ENCODE data around the gene PRR30.

Gene PRR30

GRCh38 chr2:27128668-27129571 is 10.3 kb downstream of the PRR30 start:
- Histone ChIP-seq H2AFZ (ENCODE audit: low read length) (no peak overlapping the region), H3K27me3 (ENCODE audit: insufficient read depth, low read length) (no peaks in the 10 kb centered on the region), H4K20me1 (ENCODE audit: insufficient read depth, low read length) (no peaks in the 10 kb centered on the region), H3K9me2 (ENCODE audit: low read depth, low read length) (no peaks in the 10 kb centered on the region), H3F3A (ENCODE audit: insufficient read depth, low read length) (no peaks in the 10 kb centered on the region), H3K9me3 (ENCODE audit: low read length) (no peaks in the 10 kb centered on the region), H3K79me2 (ENCODE audit: insufficient read depth, low read length) (no peaks in the 10 kb centered on the region), H3K4me2 (ENCODE audit: low read length) (no peak overlapping the region), H3K27ac (ENCODE audit: low read depth, low read length, poor library complexity, severe bottlenecking) (no peak overlapping the region), H3K4me3 (ENCODE audit: low read depth, low read length, poor library complexity, severe bottlenecking) (no peak overlapping the region), H3K9ac (ENCODE audit: low read length) (no peak overlapping the region), H3K36me3 (ENCODE audit: insufficient read depth, low read length) (peaks cover 34% of the 10 kb centered on the region), H3K4me1 (ENCODE audit: insufficient read depth, low read length, severe bottlenecking) (peaks cover 12% of the 10 kb centered on the region)
- no peak for TF ChIP-seq CTCF (IDR thresholded peaks at IDR 0.05; ENCODE audit: low read length)
- no peak for TF ChIP-seq EZH2 (IDR thresholded peaks at IDR 0.05; ENCODE audit: borderline replicate concordance, low read length)

- no peak overlapping the region for H3K9ac ChIP-seq (ENCODE audit: low read length)
- H4K20me1 ChIP-seq (ENCODE audit: insufficient read depth, low read length): no peaks in the 10 kb centered on the region
- H3K4me1 ChIP-seq (ENCODE audit: insufficient read depth, low read length, severe bottlenecking): peaks cover 12% of the 10 kb centered on the region
- H3K36me3 ChIP-seq (ENCODE audit: insufficient read depth, low read length): peaks cover 34% of the 10 kb centered on the region
- no peaks in the 10 kb centered on the region for H3K79me2 ChIP-seq (ENCODE audit: insufficient read depth, low read length)
- no peaks in the 10 kb centered on the region for H3K27me3 ChIP-seq (ENCODE audit: insufficient read depth, low read length)
- no peaks in the 10 kb centered on the region for H3K9me3 ChIP-seq (ENCODE audit: low read length)
- no peak overlapping the region for H2AFZ ChIP-seq (ENCODE audit: low read length)
- TF ChIP-seq CTCF (IDR thresholded peaks at IDR 0.05; ENCODE audit: low read length) (no peak), EZH2 (IDR thresholded peaks at IDR 0.05; ENCODE audit: borderline replicate concordance, low read length) (no peak)
- H3K27ac ChIP-seq (ENCODE audit: low read depth, low read length, poor library complexity, severe bottlenecking): no peak overlapping the region
- H3K4me3 ChIP-seq (ENCODE audit: low read depth, low read length, poor library complexity, severe bottlenecking): no peak overlapping the region
- no peak overlapping the region for H3K4me2 ChIP-seq (ENCODE audit: low read length)
- H3F3A ChIP-seq (ENCODE audit: insufficient read depth, low read length): no peaks in the 10 kb centered on the region
- no peaks in the 10 kb centered on the region for H3K9me2 ChIP-seq (ENCODE audit: low read depth, low read length)
Observed at GRCh38 chr2:27127883-27128667, 11.1 kb downstream of the PRR30 start.

- Histone ChIP-seq H3K4me2 (ENCODE audit: low read length) (no peak overlapping the region), H3K9me3 (ENCODE audit: low read length) (no peaks in the 10 kb centered on the region), H2AFZ (ENCODE audit: low read length) (no peak overlapping the region), H3K27me3 (ENCODE audit: insufficient read depth, low read length) (no peaks in the 10 kb centered on the region), H3K9me2 (ENCODE audit: low read depth, low read length) (no peaks in the 10 kb centered on the region), H3F3A (ENCODE audit: insufficient read depth, low read length) (no peaks in the 10 kb centered on the region), H3K9ac (ENCODE audit: low read length) (no peak overlapping the region), H3K4me3 (ENCODE audit: low read depth, low read length, poor library complexity, severe bottlenecking) (no peak overlapping the region), H4K20me1 (ENCODE audit: insufficient read depth, low read length) (no peaks in the 10 kb centered on the region), H3K79me2 (ENCODE audit: insufficient read depth, low read length) (no peaks in the 10 kb centered on the region), H3K36me3 (ENCODE audit: insufficient read depth, low read length) (peaks cover 18% of the 10 kb centered on the region), H3K27ac (ENCODE audit: low read depth, low read length, poor library complexity, severe bottlenecking) (no peak overlapping the region), H3K4me1 (ENCODE audit: insufficient read depth, low read length, severe bottlenecking) (peaks cover 12% of the 10 kb centered on the region)
- TF ChIP-seq CTCF (IDR thresholded peaks at IDR 0.05; ENCODE audit: low read length) (no peak), EZH2 (IDR thresholded peaks at IDR 0.05; ENCODE audit: borderline replicate concordance, low read length) (no peak)
Observed at GRCh38 chr2:27126252-27126710, 12.9 kb downstream of the PRR30 start.

Measured in OCI-LY1 (cell line).